Smooth muscle cell (in vitro differentiated cells): ENCODE data around the gene CTNNA3. TPM values are rescaled to one million over a fixed set of nuclear protein-coding genes. Genes with fewer than 3 reads are reported as not detected.

ENCODE experiments used
- DNase-seq: peaks from one replicate; lab custom pipeline; 2025; ENCODE audit not compliant: unreplicated experiment; lab: John Stamatoyannopoulos, UW
- H2AFZ ChIP-seq: fragments of 200-600 bp; sonication (generic); 2 replicates; pipeline ENCODE4 v1.6.0; 2016; ENCODE audit warnings: antibody characterized with exemption, low read depth, mild to moderate bottlenecking
- H3F3A ChIP-seq: fragments of 200-600 bp; sonication (generic); 2 replicates; pipeline ENCODE4 v1.6.0; 2017; ENCODE audit warnings: antibody characterized with exemption, low read depth
- H3K27ac ChIP-seq: fragments of 200-600 bp; sonication (generic); 2 replicates; pipeline ENCODE4 v1.5.1; 2016; ENCODE audit warnings: low read depth, mild to moderate bottlenecking
- H3K27me3 ChIP-seq: fragments of 200-600 bp; sonication (generic); 2 replicates; pipeline ENCODE4 v1.6.1; 2016; ENCODE audit warnings: low read depth, mild to moderate bottlenecking
- H3K36me3 ChIP-seq: fragments of 200-600 bp; sonication (generic); 2 replicates; pipeline ENCODE4 v1.5.1; 2016; ENCODE audit warnings: low read depth
- H3K4me1 ChIP-seq: fragments of 200-600 bp; sonication (generic); 2 replicates; pipeline ENCODE4 v1.5.1; 2016; ENCODE audit warnings: low read depth
- H3K4me2 ChIP-seq: fragments of 200-600 bp; sonication (generic); 2 replicates; pipeline ENCODE4 v1.6.0; 2016; ENCODE audit warnings: mild to moderate bottlenecking
- H3K4me3 ChIP-seq: fragments of 200-600 bp; sonication (generic); 2 replicates; pipeline ENCODE4 v1.5.1; 2016; ENCODE audit warnings: mild to moderate bottlenecking
- H3K79me2 ChIP-seq: fragments of 200-600 bp; sonication (generic); 2 replicates; pipeline ENCODE4 v1.6.0; 2016; ENCODE audit warnings: low read depth, mild to moderate bottlenecking
- H3K9ac ChIP-seq: fragments of 200-600 bp; sonication (generic); 2 replicates; pipeline ENCODE4 v1.6.0; 2016; ENCODE audit warnings: low read depth
- H3K9me3 ChIP-seq: fragments of 200-600 bp; sonication (generic); replicated peaks from 2 replicates; pipeline ENCODE4 v1.5.1; 2016; ENCODE audit warnings: low read depth
- H4K20me1 ChIP-seq: fragments of 200-600 bp; sonication (generic); 2 replicates; pipeline ENCODE4 v1.6.0; 2016; ENCODE audit warnings: low read depth
- WGBS: methylation state at CpG from one replicate; pipeline ENCODE4 v1.1.7; 2016; ENCODE audit warnings: low lambda C conversion rate; 5-methylcytosine and 5-hydroxymethylcytosine counted together
- polyA plus RNA-seq: library from polyadenylated mRNA; unstranded; fragments of >200 nt; fragmentation: Nextera tagmentation; extraction: Ambion mirVana; gene quantifications from 2 replicates; pipeline ENCODE4 v1.2.1, GENCODE V29; 2016
- total RNA-seq: library from RNA; depleted of rRNA; stranded (reverse); fragments of >200 nt; gene quantifications from 2 replicates; pipeline ENCODE4 v1.2.3, GENCODE V29; 2014
- TF ChIP-seq, protein P1 (sequence below): fragments of 200-600 bp; sonication (generic); IDR thresholded peaks from 2 replicates; pipeline ENCODE4 v1.5.1; 2017; ENCODE audit warnings: borderline replicate concordance, mild to moderate bottlenecking, antibody characterized with exemption; ENCODE audit not compliant: insufficient read depth, poor library complexity, severe bottlenecking

CTNNA3 gene
- total and polyA plus RNA-seq, 2 experiments from 2014 or later: 1.3 TPM; not detected in 1

DNA sequence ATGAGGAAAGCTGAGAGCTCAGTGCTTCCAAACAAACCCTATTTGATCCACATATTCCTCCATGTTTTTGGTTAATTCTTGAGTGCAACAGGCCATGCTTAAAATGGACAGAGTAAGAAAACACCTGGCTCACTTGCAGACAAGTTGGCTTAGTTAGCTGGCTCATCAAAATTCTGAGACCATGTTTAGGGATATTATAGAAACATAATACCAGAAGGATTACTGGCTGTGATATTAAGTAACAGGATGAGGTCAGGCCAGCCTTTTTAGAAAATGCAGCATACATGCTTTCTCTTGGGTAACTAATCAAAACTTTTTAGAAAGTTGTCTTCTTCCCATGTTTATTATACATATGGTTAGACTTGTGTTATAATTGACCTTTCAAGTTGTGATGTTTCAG is 1637.4 kb downstream of the CTNNA3 start:
- H3K9me3 ChIP-seq: no peaks in the 10 kb centered on the region
- H4K20me1 ChIP-seq: no peaks in the 10 kb centered on the region
- no peak for DNase-seq
- no peaks in the 10 kb centered on the region for H3K27me3 ChIP-seq
- no peak overlapping the region for H3K27ac ChIP-seq
- H3K4me1 ChIP-seq: no peaks in the 10 kb centered on the region
- H3F3A ChIP-seq: no peaks in the 10 kb centered on the region
- H3K79me2 ChIP-seq: no peaks in the 10 kb centered on the region
- H3K9ac ChIP-seq: no peak overlapping the region
- no peak overlapping the region for H2AFZ ChIP-seq
- H3K4me2 ChIP-seq: no peak overlapping the region
- TF ChIP-seq, protein P1, sequence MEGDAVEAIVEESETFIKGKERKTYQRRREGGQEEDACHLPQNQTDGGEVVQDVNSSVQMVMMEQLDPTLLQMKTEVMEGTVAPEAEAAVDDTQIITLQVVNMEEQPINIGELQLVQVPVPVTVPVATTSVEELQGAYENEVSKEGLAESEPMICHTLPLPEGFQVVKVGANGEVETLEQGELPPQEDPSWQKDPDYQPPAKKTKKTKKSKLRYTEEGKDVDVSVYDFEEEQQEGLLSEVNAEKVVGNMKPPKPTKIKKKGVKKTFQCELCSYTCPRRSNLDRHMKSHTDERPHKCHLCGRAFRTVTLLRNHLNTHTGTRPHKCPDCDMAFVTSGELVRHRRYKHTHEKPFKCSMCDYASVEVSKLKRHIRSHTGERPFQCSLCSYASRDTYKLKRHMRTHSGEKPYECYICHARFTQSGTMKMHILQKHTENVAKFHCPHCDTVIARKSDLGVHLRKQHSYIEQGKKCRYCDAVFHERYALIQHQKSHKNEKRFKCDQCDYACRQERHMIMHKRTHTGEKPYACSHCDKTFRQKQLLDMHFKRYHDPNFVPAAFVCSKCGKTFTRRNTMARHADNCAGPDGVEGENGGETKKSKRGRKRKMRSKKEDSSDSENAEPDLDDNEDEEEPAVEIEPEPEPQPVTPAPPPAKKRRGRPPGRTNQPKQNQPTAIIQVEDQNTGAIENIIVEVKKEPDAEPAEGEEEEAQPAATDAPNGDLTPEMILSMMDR: no peak
- no peak overlapping the region for H3K4me3 ChIP-seq
- no peaks in the 10 kb centered on the region for H3K36me3 ChIP-seq

DNA sequence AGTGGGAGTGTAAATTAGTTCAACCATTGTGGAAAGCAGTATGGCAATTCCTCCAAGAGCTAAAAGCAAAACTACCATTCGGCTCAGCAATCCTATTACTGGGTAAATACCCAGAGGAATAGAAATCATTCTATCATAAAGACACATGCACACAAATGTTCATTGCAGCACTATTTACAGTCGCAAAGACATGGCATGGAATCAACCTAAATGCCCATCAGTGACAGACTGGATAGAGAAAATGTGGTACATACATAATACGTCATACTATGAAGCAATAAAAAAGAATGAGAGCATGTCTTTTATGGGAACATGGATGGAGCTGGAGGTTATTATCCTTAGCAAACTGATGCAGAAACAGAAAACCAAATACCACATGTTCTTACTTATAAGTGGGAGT is 1646.7 kb downstream of the CTNNA3 start:
- H3K27ac ChIP-seq: no peak overlapping the region
- DNase-seq: no peak
- H3K36me3 ChIP-seq: no peaks in the 10 kb centered on the region
- H3K4me3 ChIP-seq: no peak overlapping the region
- H3K9me3 ChIP-seq: no peaks in the 10 kb centered on the region
- H3K9ac ChIP-seq: no peak overlapping the region
- H2AFZ ChIP-seq: no peak overlapping the region
- H4K20me1 ChIP-seq: no peaks in the 10 kb centered on the region
- H3F3A ChIP-seq: no peaks in the 10 kb centered on the region
- H3K4me2 ChIP-seq: no peak overlapping the region
- TF ChIP-seq, protein P1: no peak
- H3K79me2 ChIP-seq: no peaks in the 10 kb centered on the region
- no peaks in the 10 kb centered on the region for H3K4me1 ChIP-seq
- H3K27me3 ChIP-seq: no peaks in the 10 kb centered on the region
- 90% methylated on average over 3 of the region's 3 CpGs for WGBS

DNA sequence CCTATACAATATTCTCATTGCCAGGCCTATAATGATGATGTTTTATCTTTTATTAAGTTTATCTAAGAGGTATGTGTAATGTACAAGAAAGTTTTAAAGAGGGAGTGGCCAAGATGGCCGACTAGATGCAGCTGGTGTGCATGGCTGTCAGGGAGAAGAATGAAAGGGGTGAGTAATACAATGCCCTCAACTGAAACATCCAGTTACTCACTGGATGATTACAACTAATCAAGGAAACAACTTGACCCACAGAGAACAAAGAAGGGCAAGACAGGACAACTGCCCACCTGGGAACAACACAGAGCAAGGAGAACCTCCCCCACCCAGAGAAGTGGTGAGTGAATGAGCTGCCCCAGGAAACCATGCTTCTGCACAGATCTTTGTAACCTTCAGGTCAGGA is 1650.1 kb downstream of the CTNNA3 start:
- Histone ChIP-seq H4K20me1 (no peaks in the 10 kb centered on the region), H3F3A (no peaks in the 10 kb centered on the region), H3K27me3 (no peaks in the 10 kb centered on the region), H3K79me2 (no peaks in the 10 kb centered on the region), H3K9me3 (no peaks in the 10 kb centered on the region), H3K4me1 (no peaks in the 10 kb centered on the region), H3K36me3 (no peaks in the 10 kb centered on the region), H3K4me2 (no peak overlapping the region), H3K9ac (no peak overlapping the region), H2AFZ (no peak overlapping the region), H3K27ac (no peak overlapping the region), H3K4me3 (no peak overlapping the region)
- TF ChIP-seq, protein P1: no peak
- no peak for DNase-seq
- WGBS: 81% methylated on average over 1 of the region's 1 CpG

DNA sequence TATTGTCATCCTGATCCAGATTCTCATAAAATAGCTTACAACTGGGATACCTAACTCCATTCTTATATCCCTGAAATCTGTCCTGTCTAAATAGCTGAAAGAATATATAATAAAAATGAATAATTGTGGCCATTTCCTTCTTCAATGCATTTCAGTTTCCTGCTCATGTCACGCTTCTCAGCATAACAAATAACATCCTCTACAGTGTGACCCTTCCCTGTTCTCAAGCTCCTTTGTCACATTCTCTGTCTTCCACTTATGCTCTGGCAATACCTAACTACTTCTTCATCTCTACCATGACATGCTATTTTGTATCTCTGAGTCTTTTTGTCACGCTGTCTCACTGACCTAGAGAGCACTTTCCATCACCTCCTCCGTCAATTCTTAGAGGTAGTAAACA is 1654.2 kb downstream of the CTNNA3 start:
- H3K4me1 ChIP-seq: no peaks in the 10 kb centered on the region
- H3K4me3 ChIP-seq: no peak overlapping the region
- no peaks in the 10 kb centered on the region for H3F3A ChIP-seq
- H4K20me1 ChIP-seq: no peaks in the 10 kb centered on the region
- no peaks in the 10 kb centered on the region for H3K36me3 ChIP-seq
- no peaks in the 10 kb centered on the region for H3K9me3 ChIP-seq
- H2AFZ ChIP-seq: no peak overlapping the region
- TF ChIP-seq, protein P1: no peak
- no peaks in the 10 kb centered on the region for H3K27me3 ChIP-seq
- 90% methylated on average over 3 of the region's 3 CpGs for WGBS
- no peaks in the 10 kb centered on the region for H3K79me2 ChIP-seq
- H3K9ac ChIP-seq: no peak overlapping the region
- DNase-seq: no peak
- no peak overlapping the region for H3K4me2 ChIP-seq
- no peak overlapping the region for H3K27ac ChIP-seq
